KG1 (cell line): Measurements from ENCODE around the gene ASAP2.

Experiments
- DNase-seq: peaks from one replicate; lab custom pipeline; 2025; lab: John Stamatoyannopoulos, UW

ASAP2 gene

GRCh38 chr2:9325428-9325827, 118.8 kb downstream of the ASAP2 start:
- DNase-seq = no peak

GRCh38 chr2:9326975-9327374, 120.4 kb downstream of the ASAP2 start:
- no peak for DNase-seq

- no peak for DNase-seq
Measured at GRCh38 chr2:9327873-9328352, 121.3 kb downstream of the ASAP2 start.

- no peak for DNase-seq
Measured at GRCh38 chr2:9328931-9329330, 122.3 kb downstream of the ASAP2 start.

- no peak for DNase-seq
Measured at GRCh38 chr2:9329497-9329896, 122.9 kb downstream of the ASAP2 start.

- DNase-seq = no peak
Measured at GRCh38 chr2:9330612-9331270, 124.1 kb downstream of the ASAP2 start.

GRCh38 chr2:9331704-9332103, 125.1 kb downstream of the ASAP2 start:
- no peak for DNase-seq

- DNase-seq = no peak
Measured at GRCh38 chr2:9332136-9332852, 125.7 kb downstream of the ASAP2 start.

GRCh38 chr2:9332853-9333245, 126.2 kb downstream of the ASAP2 start:
- DNase-seq = no peak

- no peak for DNase-seq
Measured at GRCh38 chr2:9333591-9334171, 127.1 kb downstream of the ASAP2 start.

- no peak for DNase-seq
Measured at GRCh38 chr2:9334761-9335160, 128.1 kb downstream of the ASAP2 start.

- DNase-seq = no peak
Measured at GRCh38 chr2:9335322-9335832, 128.8 kb downstream of the ASAP2 start.

- no peak for DNase-seq
Measured at GRCh38 chr2:9336241-9336575, 129.6 kb downstream of the ASAP2 start.

GRCh38 chr2:9336576-9337314, 130.1 kb downstream of the ASAP2 start:
- no peak for DNase-seq

GRCh38 chr2:9337901-9338300, 131.3 kb downstream of the ASAP2 start:
- DNase-seq = no peak

- DNase-seq = no peak
Measured at GRCh38 chr2:9341337-9341887, 134.8 kb downstream of the ASAP2 start.

GRCh38 chr2:9342659-9343058, 136.0 kb downstream of the ASAP2 start:
- no peak for DNase-seq

GRCh38 chr2:9343524-9343923, 136.9 kb downstream of the ASAP2 start:
- DNase-seq = no peak

- DNase-seq = no peak
Measured at GRCh38 chr2:9344434-9344833, 137.8 kb downstream of the ASAP2 start.

- no peak for DNase-seq
Measured at GRCh38 chr2:9345343-9345742, 138.7 kb downstream of the ASAP2 start.

GRCh38 chr2:9345997-9346396, 139.4 kb downstream of the ASAP2 start:
- DNase-seq = no peak

- no peak for DNase-seq
Measured at GRCh38 chr2:9346885-9347284, 140.3 kb downstream of the ASAP2 start.
